IPS-18c (cell line): ENCODE results near the gene UNC13D.
A peak's percentile ranks its signal among the peaks of the same experiment; 100 is the strongest.
"Not testable (repeated sequence)": the region's sequence is repeated elsewhere in the genome, so short reads cannot be mapped to it uniquely, and the experiment has no call there.

ENCODE experiments used
- H3K4me3 ChIP-seq: 2 replicates; pipeline ENCODE4 v1.7.0; 2013; ENCODE audit warnings: low read depth, mild to moderate bottlenecking, low read length, moderate library complexity; ENCODE audit not compliant: insufficient read depth
- H3K9me3 ChIP-seq: one replicate; pipeline ENCODE4 v1.6.1; 2013; ENCODE audit warnings: mild to moderate bottlenecking, low read length, moderate library complexity; ENCODE audit not compliant: control insufficient read depth, insufficient read depth

UNC13D gene

DNA sequence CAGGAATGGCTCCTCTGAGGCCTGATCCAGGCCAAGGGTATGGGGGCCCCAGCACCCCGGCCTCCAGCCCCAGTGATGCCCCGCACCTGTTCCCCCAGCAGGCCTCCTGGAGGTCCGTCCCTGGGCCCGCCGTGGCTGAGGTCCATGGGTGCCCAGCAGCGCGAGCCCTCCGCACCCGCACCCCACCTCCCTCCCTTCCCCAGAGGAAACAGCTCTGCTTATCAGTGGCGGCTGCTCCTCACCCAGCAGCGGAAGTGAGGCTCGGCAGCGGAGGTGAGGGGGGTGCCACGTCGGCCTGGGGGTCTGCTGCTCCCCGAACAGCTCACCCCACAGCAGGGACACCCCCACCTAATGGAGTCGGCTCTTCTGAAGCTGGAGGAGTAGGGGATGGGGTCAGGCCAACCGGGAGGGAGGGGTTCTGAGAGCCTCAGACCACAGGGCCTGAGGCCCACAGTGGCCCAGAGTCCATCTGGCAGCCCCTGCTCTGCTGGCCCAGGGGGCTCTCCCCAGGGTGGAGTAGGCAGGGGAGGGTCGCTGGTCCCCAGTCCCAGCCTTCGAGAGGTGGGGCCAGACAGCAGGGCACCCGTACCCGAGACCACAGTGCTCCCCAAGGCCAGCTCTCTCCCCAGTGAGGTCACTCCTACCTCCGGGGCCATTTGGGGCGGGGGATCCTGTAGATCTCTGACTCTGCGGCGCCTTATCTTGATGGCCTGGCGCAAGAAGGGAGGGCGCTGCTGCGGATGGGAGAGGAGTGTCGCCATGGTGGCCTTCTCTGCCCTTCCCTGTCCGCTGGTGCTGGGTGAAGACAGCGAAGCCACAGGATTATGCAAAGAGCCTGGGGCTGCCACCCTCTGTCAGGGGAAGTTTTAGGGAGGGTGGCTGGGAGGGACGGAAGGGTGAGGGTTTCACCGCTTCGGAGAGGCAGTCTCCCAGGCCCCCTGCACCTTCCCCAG, at the start of gene UNC13D:
UNC13D (minus strand) TSS at position 828 of the 953 bp plus-strand sequence; CDS start at position 761, 67 bp downstream.
- H3K4me3 ChIP-seq = no peak within 1 kb of the TSS
- H3K9me3 ChIP-seq = no peaks in the 10 kb centered on the region

DNA sequence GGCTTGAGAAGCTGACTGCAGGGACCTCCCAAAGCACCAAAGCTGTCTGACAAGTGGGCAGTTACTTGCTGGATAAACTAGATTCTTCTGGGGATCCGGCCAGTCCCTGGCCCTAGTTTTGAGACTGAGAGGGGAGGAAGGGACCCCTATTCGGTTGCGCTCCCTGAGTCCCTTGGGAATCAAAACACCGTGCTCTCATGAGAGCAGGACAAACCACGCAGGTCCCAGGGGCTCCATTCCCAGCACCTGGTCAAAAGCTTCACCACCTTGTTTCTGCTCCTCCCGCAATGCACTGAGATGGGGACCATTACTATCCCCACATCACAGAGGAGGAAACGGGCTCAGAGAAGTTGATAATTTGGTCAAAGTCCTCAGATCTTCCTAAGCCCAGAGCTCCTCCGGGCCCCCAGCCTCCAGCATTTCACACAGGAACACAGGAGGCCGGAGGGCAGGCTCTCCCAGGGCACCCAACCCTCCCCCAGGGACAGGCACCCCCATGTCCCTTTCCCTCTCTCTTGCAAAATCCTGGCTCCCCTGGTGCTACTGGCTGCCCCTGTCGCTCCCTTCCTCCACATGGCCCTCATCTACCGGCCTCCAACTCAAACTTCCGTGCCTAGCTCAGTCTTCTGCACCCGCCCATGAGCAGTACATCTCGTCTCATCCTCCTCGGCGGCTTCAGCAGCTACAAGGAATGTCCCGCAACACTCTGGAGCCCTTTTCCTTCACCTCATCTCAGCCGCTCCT, 49.3 kb upstream of the UNC13D start:
- Histone ChIP-seq H3K9me3 (no peaks in the 10 kb centered on the region), H3K4me3 (no peak overlapping the region)

DNA sequence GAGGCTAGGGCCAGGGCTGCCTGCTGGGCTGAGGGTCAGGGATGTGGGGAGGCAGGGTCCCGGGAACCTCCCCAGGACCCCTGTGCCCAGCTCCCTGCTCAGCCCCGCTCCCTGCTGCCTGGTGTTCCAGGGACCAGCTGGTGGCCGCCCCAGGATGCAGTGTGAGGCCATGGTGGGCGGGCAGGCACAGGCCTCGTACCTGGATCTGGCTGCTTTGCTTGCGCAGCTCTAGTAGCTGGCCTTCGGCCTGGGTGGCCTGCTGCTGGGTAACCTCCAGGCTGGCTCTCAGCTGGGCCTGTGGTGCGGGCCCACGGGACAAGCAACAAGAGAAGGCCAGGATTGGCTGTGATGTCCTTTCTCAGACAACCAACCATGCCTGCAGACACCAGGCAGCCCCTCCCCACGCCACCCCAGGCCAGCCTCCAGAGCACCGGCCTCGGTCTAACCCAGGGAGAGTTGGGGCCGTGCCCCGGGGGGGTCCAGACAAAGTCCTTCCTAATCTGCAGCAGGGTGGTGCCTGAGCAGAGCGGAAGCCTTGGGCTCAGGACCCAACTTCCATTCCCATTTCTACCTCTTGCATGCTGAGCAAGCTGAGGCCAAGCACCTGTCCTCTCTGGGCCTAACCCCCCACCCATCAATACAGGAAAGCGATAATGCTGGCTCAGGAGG, 48.5 kb upstream of the UNC13D start:
- Histone ChIP-seq H3K4me3 (no peak overlapping the region), H3K9me3 (no peaks in the 10 kb centered on the region)

DNA sequence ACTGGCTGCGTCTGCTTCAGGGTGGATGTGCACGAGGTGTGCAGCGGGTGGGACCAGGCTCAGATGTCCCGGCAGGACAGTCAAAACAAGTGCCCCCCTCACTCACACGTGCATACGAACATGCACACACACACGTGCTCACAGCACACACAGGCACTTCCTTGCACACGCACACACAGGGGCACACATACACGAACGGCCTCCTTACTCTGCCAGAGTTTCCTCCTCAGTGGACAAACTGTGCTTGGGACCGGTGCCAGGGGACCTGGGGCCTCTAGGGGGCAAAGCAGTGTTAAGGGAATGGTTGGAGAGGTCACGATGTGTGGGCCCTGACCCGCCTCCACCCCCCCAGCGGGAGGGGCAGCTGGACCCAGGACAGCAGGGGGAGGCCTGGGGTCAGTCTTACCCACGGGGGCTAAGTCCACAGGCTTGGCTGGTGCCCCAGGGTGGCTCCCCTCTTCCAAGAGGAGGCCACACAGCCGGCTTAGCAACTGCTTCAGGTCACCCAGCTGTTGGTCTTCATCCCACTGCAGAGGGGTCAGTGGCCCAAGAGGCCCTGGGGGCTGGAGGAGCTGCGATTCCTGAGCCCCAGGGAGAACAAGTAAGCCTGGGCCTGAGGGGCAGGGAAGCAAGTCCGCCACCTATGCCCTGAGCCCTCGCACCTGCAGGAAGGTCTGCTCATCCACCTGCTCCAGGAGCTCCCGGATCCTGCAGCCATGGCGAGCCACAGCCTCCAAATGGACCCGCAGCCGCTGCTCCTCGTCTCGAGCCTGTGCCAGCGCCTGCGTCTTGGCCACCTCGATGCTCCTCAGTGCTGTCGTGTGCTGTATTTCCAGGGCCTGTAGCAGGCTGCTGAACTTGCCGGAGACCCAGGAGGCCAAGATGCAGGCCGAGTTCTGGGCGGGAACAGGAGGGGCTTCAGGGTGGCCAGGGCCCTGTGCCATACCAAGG, 47.7 kb upstream of the UNC13D start:
- no peak overlapping the region for H3K4me3 ChIP-seq

DNA sequence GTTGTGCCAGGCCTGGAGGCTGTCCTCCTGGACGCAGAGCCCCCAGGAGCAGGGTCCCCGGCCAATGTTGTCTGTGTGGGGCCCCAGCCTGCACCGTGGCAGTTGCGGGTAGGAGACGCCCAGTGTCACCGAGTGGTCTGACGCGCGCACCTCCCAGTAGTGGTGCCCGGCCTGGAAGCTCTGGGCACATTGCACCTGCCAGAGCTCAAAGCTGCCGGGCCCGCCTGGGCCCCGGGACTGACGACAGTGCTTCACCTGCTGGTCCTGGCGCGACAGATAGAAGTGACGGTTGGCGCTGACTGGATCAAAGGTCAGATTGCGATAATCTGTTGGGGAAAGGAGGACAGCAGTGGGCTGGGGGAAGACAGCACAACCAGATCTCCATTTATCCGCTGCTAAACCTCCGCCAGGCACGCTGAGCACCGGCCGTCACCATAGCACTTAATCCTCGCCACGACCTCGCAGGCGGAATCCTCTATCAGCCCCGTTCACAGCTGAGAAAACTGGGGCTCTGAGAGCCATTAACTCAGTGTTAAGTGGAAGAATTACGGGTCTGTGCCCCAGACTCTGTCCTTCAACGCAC, 46.9 kb upstream of the UNC13D start:
- Histone ChIP-seq H3K4me3 (no peak overlapping the region), H3K9me3 (no peaks in the 10 kb centered on the region)

More for the DNA sequence above, 47.7 kb upstream of the UNC13D start:
- no peaks in the 10 kb centered on the region for H3K9me3 ChIP-seq

DNA sequence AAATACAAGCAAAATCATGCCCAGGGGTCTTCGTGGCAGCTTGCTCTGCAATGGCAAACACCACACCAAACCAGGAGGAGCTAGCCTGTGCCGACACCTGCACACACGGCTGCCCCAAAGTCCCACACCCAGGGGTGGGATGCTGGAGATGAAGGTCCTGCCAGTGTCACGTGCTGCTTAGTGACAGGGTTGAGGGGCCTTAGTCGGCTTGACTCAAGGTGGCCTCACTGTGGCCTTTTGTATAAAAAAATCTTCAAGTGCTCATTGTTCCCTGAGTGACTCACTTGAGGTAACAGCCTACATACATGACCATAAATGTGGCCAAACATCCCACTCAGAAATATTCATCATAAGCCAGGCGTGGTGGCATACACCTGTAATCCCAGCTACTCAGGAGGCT, 45.2 kb upstream of the UNC13D start:
- no peaks in the 10 kb centered on the region for H3K9me3 ChIP-seq
- no peak overlapping the region for H3K4me3 ChIP-seq

DNA sequence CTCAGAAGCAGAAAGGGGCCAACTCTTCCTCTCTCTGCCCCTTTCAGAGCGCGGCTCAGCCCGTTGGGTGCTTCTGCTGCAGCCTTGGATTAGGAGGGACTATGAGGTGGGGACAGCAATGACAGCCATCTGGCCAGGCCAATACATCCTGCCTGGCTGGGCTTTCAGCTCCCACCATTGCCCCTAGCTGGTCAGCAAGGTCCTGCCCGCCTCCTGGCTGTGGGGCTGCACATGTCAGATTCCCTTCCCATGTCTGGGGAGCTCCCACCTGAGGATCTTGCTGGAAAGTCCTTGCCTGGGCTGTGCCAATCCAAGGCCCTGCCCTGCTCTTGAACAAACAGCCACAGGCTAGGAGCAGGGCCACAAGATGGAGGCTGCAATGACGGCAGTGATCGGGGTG, 44.3 kb upstream of the UNC13D start:
- H3K4me3 ChIP-seq = no peak overlapping the region
- no peaks in the 10 kb centered on the region for H3K9me3 ChIP-seq

DNA sequence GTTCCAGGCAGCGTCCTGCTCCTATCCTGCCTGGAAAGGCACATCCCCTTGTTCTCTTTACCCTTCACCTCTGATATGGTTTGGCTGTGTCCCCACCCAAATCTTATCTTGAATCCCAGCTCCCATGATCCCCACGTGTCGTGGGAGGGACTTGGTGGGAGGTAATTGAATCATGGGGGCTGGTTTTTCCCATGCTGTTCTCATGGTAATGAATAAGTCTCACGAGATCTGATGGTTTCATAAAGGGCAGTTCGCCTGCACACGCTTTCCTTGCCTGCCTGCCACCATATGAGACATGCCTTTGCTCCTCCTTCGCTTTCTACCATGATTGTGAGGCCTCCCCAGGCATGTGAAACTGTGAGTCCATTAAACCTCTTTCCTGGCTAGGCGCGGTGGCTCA, 41.7 kb upstream of the UNC13D start:
- H3K9me3 ChIP-seq, H3K4me3 ChIP-seq: not testable (repeated sequence)

DNA sequence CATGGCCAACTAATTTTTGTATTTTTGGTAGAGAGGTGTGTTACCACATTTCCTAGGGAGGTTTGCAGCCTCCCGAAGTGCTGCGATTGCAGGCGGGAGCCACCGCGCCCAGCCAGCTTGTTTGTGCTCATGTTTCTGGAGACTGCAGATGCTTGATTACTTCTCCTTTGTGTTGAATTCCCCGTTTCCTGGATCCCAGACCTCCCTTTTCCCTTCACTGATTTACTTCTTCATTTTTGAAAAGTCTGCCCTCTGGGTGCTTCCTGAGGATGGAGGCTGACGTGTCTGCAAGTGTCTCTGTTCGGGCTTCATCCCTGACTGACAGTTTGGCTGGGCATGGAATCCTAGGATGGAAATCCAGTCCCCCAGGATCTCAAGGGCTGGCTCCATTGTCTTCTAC, 41.2 kb upstream of the UNC13D start:
- no peak overlapping the region for H3K4me3 ChIP-seq
- H3K9me3 ChIP-seq = no peaks in the 10 kb centered on the region

DNA sequence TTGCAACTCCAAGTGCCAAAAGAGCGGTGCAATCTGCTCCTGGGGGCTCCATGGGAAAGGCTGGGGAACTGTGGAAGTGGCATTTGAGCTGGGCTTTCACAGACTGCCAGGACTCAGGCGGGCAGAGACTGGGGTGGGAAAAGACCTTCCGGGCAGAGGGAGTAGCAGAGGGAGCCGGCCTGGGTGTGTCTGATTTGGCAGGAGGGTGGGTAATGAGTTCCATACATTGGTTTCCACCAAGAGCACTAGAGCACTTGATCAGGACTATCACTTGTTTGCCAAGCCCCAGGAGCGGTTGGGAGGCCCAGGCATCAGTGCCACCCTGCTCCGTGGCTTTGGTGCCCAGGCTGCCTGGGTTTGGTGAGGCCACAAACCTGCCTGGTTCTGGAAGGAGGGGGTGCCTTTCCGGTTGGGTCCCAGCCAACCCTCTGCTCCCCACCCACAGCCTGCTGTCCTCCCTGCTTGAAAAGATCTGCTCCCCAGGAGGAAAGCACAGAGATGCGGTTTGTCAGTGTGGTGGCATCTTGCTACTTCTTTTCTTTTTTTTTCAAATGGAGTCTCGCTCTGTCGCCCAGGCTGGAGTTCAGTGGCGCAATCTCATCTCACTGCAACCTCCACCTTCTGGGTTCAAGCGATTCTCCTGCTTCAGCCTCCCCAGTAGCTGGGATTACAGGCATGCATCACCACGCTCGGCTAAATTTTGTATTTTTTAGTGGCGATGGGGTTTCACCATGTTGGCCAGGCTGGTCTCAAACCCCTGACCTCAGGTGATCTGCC, 37.7 kb upstream of the UNC13D start:
- Histone ChIP-seq H3K4me3 (no peak overlapping the region), H3K9me3 (no peaks in the 10 kb centered on the region)

DNA sequence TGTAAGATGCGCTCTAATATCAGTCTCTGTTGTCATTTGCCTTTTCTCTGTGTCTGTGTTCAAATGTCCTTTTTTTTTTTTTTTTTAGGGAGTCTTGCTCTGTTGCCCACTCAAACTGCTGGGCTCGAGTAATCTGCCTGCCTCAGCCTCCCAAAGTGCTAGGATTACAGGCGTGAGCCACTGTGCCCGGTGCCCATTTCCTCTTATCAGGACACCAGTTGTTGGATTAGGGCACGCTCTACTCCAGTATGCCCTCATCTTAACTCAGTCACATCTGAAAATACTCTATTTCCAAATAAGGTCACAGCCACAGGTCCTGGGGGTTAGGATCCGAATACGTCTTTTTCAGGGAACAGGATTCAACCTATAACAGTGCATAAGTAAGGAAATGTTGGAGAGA, 36.1 kb upstream of the UNC13D start:
- H3K9me3 ChIP-seq = no peaks in the 10 kb centered on the region
- H3K4me3 ChIP-seq = no peak overlapping the region

DNA sequence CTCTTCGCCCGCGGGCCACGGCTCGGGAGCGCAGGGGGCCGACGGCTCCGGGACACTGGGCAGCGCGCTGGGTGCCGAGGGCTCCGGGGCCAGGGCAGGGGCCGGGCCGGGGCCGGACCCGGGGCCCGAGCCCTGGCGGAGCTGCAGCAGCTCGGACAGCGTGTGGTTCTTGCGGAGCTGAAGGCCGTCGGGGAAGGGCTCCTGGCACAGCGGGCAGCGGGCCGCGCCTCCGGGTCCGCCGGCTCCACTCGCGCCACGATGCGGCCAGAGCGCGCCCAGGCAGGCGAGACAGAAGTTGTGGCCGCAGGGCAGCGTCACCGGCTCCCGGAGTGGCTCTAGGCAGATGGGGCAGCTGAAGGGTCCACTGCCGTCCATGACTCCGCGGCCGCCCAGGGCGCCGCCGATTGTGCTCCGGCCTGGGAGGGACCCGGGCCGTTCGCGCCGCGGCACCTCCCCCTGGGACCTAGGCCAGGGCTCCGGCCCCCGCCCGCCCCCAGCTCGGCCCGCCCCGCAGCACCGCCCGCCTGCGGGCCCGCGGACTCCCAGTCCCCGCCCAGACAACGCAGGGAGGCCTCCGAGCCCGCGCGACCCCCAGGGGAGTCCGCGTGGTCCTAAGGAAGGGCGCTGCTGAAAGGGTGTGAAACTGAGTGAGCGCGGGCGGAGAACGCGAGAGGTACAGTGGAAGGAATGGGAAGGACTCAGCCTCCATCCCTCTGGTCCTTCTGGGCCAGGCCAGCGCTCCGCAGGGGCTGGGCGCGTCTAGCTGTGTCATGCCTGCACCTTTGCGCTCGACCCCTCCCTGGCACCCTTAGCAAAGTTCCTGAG, 34.2 kb upstream of the UNC13D start, which contains the start of gene TRIM47:
TRIM47 (minus strand) TSS at position 408 of the 825 bp plus-strand sequence; CDS start at position 375, 33 bp downstream.
- Histone ChIP-seq H3K9me3 (no peaks in the 10 kb centered on the region), H3K4me3 (peak within 1 kb of the TSS; percentile 61)

DNA sequence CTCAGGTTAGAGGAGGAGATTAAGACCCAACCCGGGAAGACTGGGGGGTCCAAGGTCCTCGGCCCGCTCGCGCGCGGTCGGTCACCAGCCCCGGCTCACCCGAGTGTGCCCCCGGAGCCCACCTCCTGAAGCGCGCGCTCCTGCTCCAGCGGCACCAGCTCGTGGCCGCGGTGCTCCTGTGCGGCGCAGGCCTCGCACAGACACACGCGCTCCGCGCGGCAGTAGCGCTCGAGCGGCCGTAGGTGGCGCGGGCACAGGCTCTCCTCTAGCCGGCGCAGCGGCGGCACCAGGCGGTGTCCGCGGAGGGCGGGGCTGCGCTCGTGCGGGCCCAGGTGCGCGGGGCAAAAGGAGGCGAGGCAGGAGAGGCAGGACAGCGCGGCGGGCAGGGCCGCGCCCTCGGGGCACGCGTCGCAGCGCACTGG, 33.6 kb upstream of the UNC13D start:
- Histone ChIP-seq H3K9me3 (no peaks in the 10 kb centered on the region), H3K4me3 (peak overlapping the region; percentile 61)

DNA sequence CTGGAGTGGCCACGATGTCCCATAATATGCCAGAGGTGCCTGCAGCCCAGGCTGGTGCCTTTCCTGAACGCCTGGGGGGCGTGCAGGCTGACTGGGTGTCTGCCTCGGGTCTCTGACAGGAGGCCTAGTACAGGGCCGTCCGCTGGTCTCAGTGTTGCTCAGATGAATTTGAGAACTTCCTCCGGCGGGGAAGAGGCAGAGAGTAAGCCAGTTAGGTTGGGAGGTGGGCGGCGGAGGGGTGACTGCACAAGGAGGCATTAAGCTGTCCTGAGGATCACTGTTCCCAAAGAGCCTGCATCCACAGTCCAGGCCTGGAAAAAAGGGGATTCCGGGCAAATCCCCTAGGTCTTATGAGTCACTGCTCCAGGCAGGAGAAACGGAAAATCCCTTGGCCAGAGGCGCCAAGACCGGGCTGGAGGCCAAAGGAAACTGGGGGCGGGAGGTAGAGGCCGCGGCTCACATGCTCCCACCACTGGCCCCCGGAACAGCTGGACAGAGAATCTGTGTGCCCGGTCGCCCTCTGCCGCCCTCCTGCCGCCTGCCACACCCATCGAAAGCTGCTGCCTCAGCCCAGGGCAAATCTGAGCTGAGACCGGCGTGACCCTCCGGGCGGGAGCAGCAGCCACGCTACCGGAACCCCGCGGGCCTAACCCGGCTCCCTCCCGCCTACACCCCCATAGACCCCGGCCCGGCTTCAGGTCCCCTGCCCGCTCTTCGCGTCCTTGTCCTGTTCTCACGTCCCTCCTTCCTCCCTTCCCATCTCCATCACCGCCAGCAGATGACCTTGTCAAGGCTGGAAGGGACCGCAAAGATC, 32.9 kb upstream of the UNC13D start:
- H3K4me3 ChIP-seq = peak overlapping the region; percentile 61
- H3K9me3 ChIP-seq = no peaks in the 10 kb centered on the region
